HG02938 (cell line): ENCODE measurements around the gene ULBP2.
"Not testable (repeated sequence)": the region's sequence is repeated elsewhere in the genome, so short reads cannot be mapped to it uniquely, and the experiment has no call there.

Experiments
- ATAC-seq: cut with Tn5 transposase; IDR thresholded peaks from one replicate; pipeline ENCODE4 v1.9.1; 2021; ENCODE audit warnings: mild to moderate bottlenecking, moderate library complexity; ENCODE audit not compliant: unreplicated experiment

Gene ULBP2

GRCh38 chr6:149908480-149908879, 33.3 kb upstream of the ULBP2 start:
- ATAC-seq = not testable (repeated sequence)

- ATAC-seq = no peak
Measured at GRCh38 chr6:149909701-149910470, 31.9 kb upstream of the ULBP2 start.

- no peak for ATAC-seq
Measured at GRCh38 chr6:149910721-149911151, 31.1 kb upstream of the ULBP2 start.

- ATAC-seq = not testable (repeated sequence)
Measured at GRCh38 chr6:149912680-149913079, 29.1 kb upstream of the ULBP2 start.

- ATAC-seq = no peak
Measured at GRCh38 chr6:149913085-149913484, 28.7 kb upstream of the ULBP2 start.

- no peak for ATAC-seq
Measured at GRCh38 chr6:149913540-149914240, 28.1 kb upstream of the ULBP2 start.

GRCh38 chr6:149915970-149916865, 25.6 kb upstream of the ULBP2 start:
- ATAC-seq = no peak

GRCh38 chr6:149917679-149918078, 24.1 kb upstream of the ULBP2 start:
- no peak for ATAC-seq

GRCh38 chr6:149918151-149918905, 23.5 kb upstream of the ULBP2 start:
- no peak for ATAC-seq

GRCh38 chr6:149919126-149919833, 22.5 kb upstream of the ULBP2 start:
- ATAC-seq = not testable (repeated sequence)

- ATAC-seq = no peak
Measured at GRCh38 chr6:149919834-149920225, 22.0 kb upstream of the ULBP2 start.

- ATAC-seq = no peak
Measured at GRCh38 chr6:149921361-149921760, 20.5 kb upstream of the ULBP2 start.

- not testable (repeated sequence) for ATAC-seq
Measured at GRCh38 chr6:149922091-149922490, 19.7 kb upstream of the ULBP2 start.

GRCh38 chr6:149922642-149923326, 19.0 kb upstream of the ULBP2 start, which contains the start of gene RAET1G:
Gene RAET1G, minus strand, starts transcription at chr6:149923121. Its CDS starts 111 bp downstream, at chr6:149923010.
- ATAC-seq = no peak

- no peak for ATAC-seq
Measured at GRCh38 chr6:149923327-149923986, 18.4 kb upstream of the ULBP2 start.

- ATAC-seq = no peak
Measured at GRCh38 chr6:149924206-149924932, 17.4 kb upstream of the ULBP2 start.

GRCh38 chr6:149924933-149925252, 16.9 kb upstream of the ULBP2 start:
- ATAC-seq = no peak
